Gastroesophageal sphincter (tissue), 3 donors: ENCODE results near the gene LCP1.

Source experiments
- CTCF ChIP-seq, 4 experiments: fragments of 200-600 bp in 2 of 4; fragments of 450-650 bp in 2 of 4; sonication (generic) in 1 of 4; IDR thresholded peaks; one replicate each; pipeline ENCODE4 v1.5.1; 2017 to 2019; ENCODE audit warnings: antibody characterized with exemption in 4 of 4, mild to moderate bottlenecking in 2 of 4, moderate library complexity in 2 of 4
- EP300 ChIP-seq: sonication (generic); formaldehyde crosslinking; IDR thresholded peaks from one replicate; pipeline ENCODE4 v1.6.1; 2017; ENCODE audit warnings: antibody characterized with exemption, mild to moderate bottlenecking
- POLR2A ChIP-seq, 2 donors: fragments of 450-650 bp; IDR thresholded peaks; one replicate each; pipeline ENCODE4 v1.6.1; 2017; ENCODE audit warnings: antibody characterized with exemption in 2 of 2, mild to moderate bottlenecking in 2 of 2, moderate library complexity in 1 of 2
- POLR2AphosphoS5 ChIP-seq: sonication (generic); formaldehyde crosslinking; IDR thresholded peaks from one replicate; pipeline ENCODE4 v1.6.1; 2017; ENCODE audit warnings: antibody characterized with exemption

DNA sequence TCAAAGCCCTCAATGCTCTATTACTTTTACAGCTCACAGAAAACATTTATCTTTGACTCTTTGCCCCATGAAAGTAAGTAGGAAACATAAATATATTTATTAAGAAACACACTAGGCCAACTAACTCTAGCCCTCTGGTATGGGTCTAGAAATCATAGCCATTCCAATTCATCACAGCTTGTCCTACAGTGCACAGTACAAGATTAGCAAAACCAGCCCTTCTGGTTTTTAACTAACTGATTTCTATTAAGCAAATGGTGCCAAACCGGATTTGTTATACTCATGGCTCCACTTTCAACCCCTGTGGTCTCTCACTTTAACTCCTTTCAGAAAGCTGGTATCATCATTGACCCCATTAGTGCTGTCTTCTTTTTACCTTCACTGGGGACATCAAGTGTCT is 24.2 kb upstream of the LCP1 start:
- no peak for TF ChIP-seq CTCF (IDR thresholded peaks at IDR 0.05)
- no peak for TF ChIP-seq EP300
- TF ChIP-seq POLR2A (IDR thresholded peaks at IDR 0.05): no peak
- no peak for TF ChIP-seq POLR2AphosphoS5
